Lung (tissue), 12 donors: Measurements from ENCODE around the gene ADIG. TPM values are rescaled to one million over a fixed set of nuclear protein-coding genes. Genes with fewer than 3 reads are reported as not detected.
"Not testable (repeated sequence)": the region's sequence is repeated elsewhere in the genome, so short reads cannot be mapped to it uniquely, and the experiment has no call there.

Experiments used
- ATAC-seq: fragments of 200-7000 bp; cut with Tn5 transposase; one replicate; pipeline ENCODE4 v1.9.1; 2020; ENCODE audit warnings: moderate number of reproducible peaks; ENCODE audit not compliant: insufficient read depth, low FRiP score
- DNase-seq, 3 donors: peaks; one replicate each; pipeline ENCODE4 v3.0.0-alpha.2; 2013 to 2017
- H3K27ac ChIP-seq, 2 donors: one replicate each; pipeline ENCODE4 v1.5.1; 2013; ENCODE audit warnings: mild to moderate bottlenecking in 2 of 2, moderate library complexity in 2 of 2, control low read depth in 1 of 2, inconsistent platforms in 1 of 2, low read depth in 1 of 2, low read length in 1 of 2
- H3K27me3 ChIP-seq, 3 donors: one replicate each; pipeline ENCODE4 v1.5.1; 2013; ENCODE audit warnings: low read length in 2 of 3; ENCODE audit not compliant: control insufficient read depth in 3 of 3, insufficient read depth in 3 of 3
- H3K36me3 ChIP-seq, 4 donors: one replicate each; pipeline ENCODE4 v1.5.1; 2013; ENCODE audit warnings: low read length in 4 of 4, mild to moderate bottlenecking in 1 of 4, moderate library complexity in 1 of 4; ENCODE audit not compliant: control insufficient read depth in 4 of 4, insufficient read depth in 4 of 4
- H3K4me1 ChIP-seq, 5 donors: one replicate each; pipeline ENCODE4 v1.5.1; 2013; ENCODE audit warnings: low read length in 5 of 5, mild to moderate bottlenecking in 2 of 5, moderate library complexity in 1 of 5; ENCODE audit not compliant: control insufficient read depth in 5 of 5, insufficient read depth in 5 of 5
- H3K4me3 ChIP-seq: one replicate; pipeline ENCODE4 v1.5.1; 2013; ENCODE audit warnings: mild to moderate bottlenecking, control low read depth, moderate library complexity
- H3K9ac ChIP-seq, 2 donors: one replicate each; pipeline ENCODE4 v1.5.1; 2013; ENCODE audit warnings: low read length in 2 of 2, control low read depth in 1 of 2; ENCODE audit not compliant: insufficient read depth in 1 of 2
- H3K9me3 ChIP-seq, 4 donors: one replicate each; pipeline ENCODE4 v1.5.1; 2013; ENCODE audit warnings: low read length in 3 of 4, mild to moderate bottlenecking in 1 of 4, moderate library complexity in 1 of 4; ENCODE audit not compliant: control insufficient read depth in 4 of 4, insufficient read depth in 3 of 4
- CTCF ChIP-seq: IDR thresholded peaks from 2 replicates; pipeline ENCODE4 v1.5.1; 2012; ENCODE audit warnings: mild to moderate bottlenecking; ENCODE audit errors: control extremely low read depth, extremely low read depth
- WGBS, 2 donors: extraction: QIAGEN DNeasy Blood & Tissue Kit; methylation state at CpG; one replicate each; pipeline ENCODE4 v1.1.7; 2013; 5-methylcytosine and 5-hydroxymethylcytosine counted together
- polyA plus RNA-seq, 2 donors: library from polyadenylated mRNA; stranded (reverse); fragments of 200-250 nt; gene quantifications; one replicate each; pipeline ENCODE4 v1.2.1, GENCODE V29; 2013
- total RNA-seq, 2 donors: library from RNA; depleted of rRNA in 1 of 2; stranded (reverse); fragments of >200 nt in 1 of 2; gene quantifications; one replicate each; pipeline ENCODE4 v1.2.1, GENCODE V29; 2014 to 2021
- donor health status: control.
- donor health status: control.
- donor health status: Bipolar disorder and iron deficiency.
- donor health status: healthy.
- donor health status: DM: yes; HTN: yes; CAD: no.

ADIG gene
- total and polyA plus RNA-seq, 4 donors, result not detected

- WGBS, 2 donors, result 85 to 89% methylated on average over 21 of the region's 21 CpGs
- Histone ChIP-seq H3K4me1 (no peaks in the 10 kb centered on the region), H3K4me3 (no peak overlapping the region), H3K9me3 (no peaks in the 10 kb centered on the region), H3K27me3 (peaks cover 0 to 2% (median 0%) of the 10 kb centered on the region in 3 donors), H3K36me3 (no peaks in the 10 kb centered on the region), H3K9ac (no peak overlapping the region), H3K27ac (no peak overlapping the region)
- no peak for TF ChIP-seq CTCF
- ATAC-seq (no peak), DNase-seq (no peak)
Observed at GRCh38 chr20:38591474-38592410, 10.7 kb downstream of the ADIG start.

- not testable (repeated sequence) for H3K36me3 ChIP-seq, H3K9me3 ChIP-seq, H3K9ac ChIP-seq, H3K27ac ChIP-seq, DNase-seq, H3K4me3 ChIP-seq, H3K4me1 ChIP-seq, H3K27me3 ChIP-seq, ATAC-seq
- WGBS, 2 donors, result 77 to 81% methylated on average over 3 of the region's 3 CpGs
Observed at GRCh38 chr20:38592411-38592790, 11.4 kb downstream of the ADIG start.

GRCh38 chr20:38594281-38594680, 13.3 kb downstream of the ADIG start:
- H3K4me3 ChIP-seq, H3K27me3 ChIP-seq, H3K36me3 ChIP-seq, H3K9ac ChIP-seq, H3K9me3 ChIP-seq, H3K27ac ChIP-seq, DNase-seq, H3K4me1 ChIP-seq, ATAC-seq: not testable (repeated sequence)
- WGBS, 2 donors, result 78 to 90% methylated on average over 12 of the region's 12 CpGs

- H3K9me3 ChIP-seq, H3K27me3 ChIP-seq, H3K4me3 ChIP-seq, H3K4me1 ChIP-seq, DNase-seq, H3K27ac ChIP-seq, H3K36me3 ChIP-seq, H3K9ac ChIP-seq, ATAC-seq: not testable (repeated sequence)
- WGBS, 2 donors, result 88% methylated on average over 15 of the region's 15 CpGs
Observed at GRCh38 chr20:38595886-38596285, 14.9 kb downstream of the ADIG start.

GRCh38 chr20:38599410-38599882, 18.4 kb downstream of the ADIG start:
- Histone ChIP-seq H3K36me3 (no peaks in the 10 kb centered on the region), H3K9ac (no peak overlapping the region), H3K27me3 (peaks cover 0 to 22% (median 18%) of the 10 kb centered on the region in 3 donors), H3K27ac (no peak overlapping the region), H3K4me3 (no peak overlapping the region), H3K9me3 (peaks cover 0 to 4% (median 0%) of the 10 kb centered on the region in 4 donors), H3K4me1 (peaks cover 0 to 3% (median 0%) of the 10 kb centered on the region in 5 donors)
- WGBS, 2 donors, result 43 to 68% methylated on average over 9 of the region's 9 CpGs
- TF ChIP-seq CTCF, result no peak
- ATAC-seq, result peak; percentile 76
- DNase-seq, result peak; percentile 24 to 62 (median 50)
